DND-41 (cell line): ENCODE results near the gene C1orf116.

Source experiments
- ATAC-seq: fragments of 200-7000 bp; cut with Tn5 transposase; 3 replicates; pipeline ENCODE4 v1.9.1; 2021; ENCODE audit warnings: low read depth; ENCODE audit not compliant: insufficient read depth
- DNase-seq: peaks from one replicate; pipeline ENCODE4 v3.0.0-alpha.2; 2020
- H2AFZ ChIP-seq: 2 replicates; pipeline ENCODE4 v1.6.0; 2012; ENCODE audit warnings: low read depth, low read length
- H3K27ac ChIP-seq: 2 replicates; pipeline ENCODE4 v1.5.1; 2012; ENCODE audit warnings: low read length, inconsistent platforms
- H3K27me3 ChIP-seq: fragments of 200-600 bp; sonication (generic); 2 replicates; pipeline ENCODE4 v1.6.0; 2012; ENCODE audit warnings: low read length, mild to moderate bottlenecking, inconsistent platforms; ENCODE audit not compliant: insufficient read depth, poor library complexity
- H3K36me3 ChIP-seq: 2 replicates; pipeline ENCODE4 v1.5.1; 2012; ENCODE audit warnings: low read length, inconsistent platforms; ENCODE audit not compliant: insufficient read depth
- H3K4me1 ChIP-seq: 2 replicates; pipeline ENCODE4 v1.5.1; 2012; ENCODE audit warnings: mild to moderate bottlenecking, low read length; ENCODE audit not compliant: insufficient read depth
- H3K4me2 ChIP-seq: 2 replicates; pipeline ENCODE4 v1.6.0; 2012; ENCODE audit warnings: mild to moderate bottlenecking, moderate library complexity, low read length, inconsistent platforms; ENCODE audit not compliant: insufficient read depth
- H3K4me3 ChIP-seq, 2 experiments: fragments of 200-600 bp in 1 of 2; shearing (Covaris generic) in 1 of 2; 2 replicates each; pipeline ENCODE4 v1.5.1; 2012 to 2016; ENCODE audit warnings: inconsistent platforms in 2 of 2, low read length in 2 of 2, mild to moderate bottlenecking in 2 of 2, low read depth in 1 of 2, moderate library complexity in 1 of 2
- H3K79me2 ChIP-seq: 2 replicates; pipeline ENCODE4 v1.6.0; 2012; ENCODE audit warnings: low read length, inconsistent platforms; ENCODE audit not compliant: insufficient read depth
- H3K9ac ChIP-seq: 2 replicates; pipeline ENCODE4 v1.6.0; 2012; ENCODE audit warnings: low read depth, mild to moderate bottlenecking, inconsistent platforms, low read length, moderate library complexity
- H3K9me3 ChIP-seq: 2 replicates; pipeline ENCODE4 v1.5.1; 2012; ENCODE audit warnings: low read length, moderate library complexity, mild to moderate bottlenecking, inconsistent platforms; ENCODE audit not compliant: insufficient read depth, severe bottlenecking
- H4K20me1 ChIP-seq: 2 replicates; pipeline ENCODE4 v1.6.0; 2012; ENCODE audit warnings: low read length; ENCODE audit not compliant: insufficient read depth
- CTCF ChIP-seq: IDR thresholded peaks from 2 replicates; pipeline ENCODE4 v1.5.1; 2012; ENCODE audit warnings: borderline replicate concordance, low read length, moderate library complexity, mild to moderate bottlenecking; ENCODE audit not compliant: poor library complexity, severe bottlenecking; ENCODE audit errors: extremely low read depth
- EZH2 ChIP-seq: IDR thresholded peaks from 3 replicates; pipeline ENCODE4 v1.6.1; 2012; ENCODE audit warnings: borderline replicate concordance, low read depth, mild to moderate bottlenecking, moderate library complexity, low read length, inconsistent platforms; ENCODE audit not compliant: severe bottlenecking

Gene C1orf116

GRCh38 chr1:207036865-207037264, 4.3 kb upstream of the C1orf116 start:
- H2AFZ ChIP-seq: no peak overlapping the region
- DNase-seq (no peak), ATAC-seq (no peak)
- TF ChIP-seq EZH2 (no peak), CTCF (no peak)
- no peaks in the 10 kb centered on the region for H4K20me1 ChIP-seq
- no peak overlapping the region for H3K27ac ChIP-seq
- H3K27me3 ChIP-seq: peaks cover 33% of the 10 kb centered on the region
- H3K9me3 ChIP-seq: no peaks in the 10 kb centered on the region
- H3K4me1 ChIP-seq: no peaks in the 10 kb centered on the region
- H3K4me3 ChIP-seq: no peak overlapping the region
- H3K79me2 ChIP-seq: no peaks in the 10 kb centered on the region
- no peaks in the 10 kb centered on the region for H3K36me3 ChIP-seq
- H3K9ac ChIP-seq: no peak overlapping the region
- no peak overlapping the region for H3K4me2 ChIP-seq

GRCh38 chr1:207035877-207036551, 3.5 kb upstream of the C1orf116 start:
- peaks cover 40% of the 10 kb centered on the region for H3K27me3 ChIP-seq
- DNase-seq: no peak
- TF ChIP-seq CTCF: no peak
- no peak for TF ChIP-seq EZH2

GRCh38 chr1:207034998-207035397, 2.4 kb upstream of the C1orf116 start:
- no peaks in the 10 kb centered on the region for H3K79me2 ChIP-seq
- H3K4me2 ChIP-seq: no peak overlapping the region
- no peaks in the 10 kb centered on the region for H3K9me3 ChIP-seq
- no peak for TF ChIP-seq CTCF
- TF ChIP-seq EZH2: no peak
- H3K36me3 ChIP-seq: no peaks in the 10 kb centered on the region
- H2AFZ ChIP-seq: no peak overlapping the region
- H3K9ac ChIP-seq: no peak overlapping the region
- no peak overlapping the region for H3K4me3 ChIP-seq
- H3K4me1 ChIP-seq: no peaks in the 10 kb centered on the region
- ATAC-seq: no peak
- peaks cover 50% of the 10 kb centered on the region for H3K27me3 ChIP-seq
- H3K27ac ChIP-seq: no peak overlapping the region
- no peaks in the 10 kb centered on the region for H4K20me1 ChIP-seq
- no peak for DNase-seq

More at GRCh38 chr1:207035877-207036551, 3.5 kb upstream of the C1orf116 start:
- Histone ChIP-seq H3K79me2 (no peaks in the 10 kb centered on the region), H3K36me3 (no peaks in the 10 kb centered on the region), H4K20me1 (no peaks in the 10 kb centered on the region), H3K4me3 (no peak overlapping the region), H3K9ac (no peak overlapping the region), H3K4me1 (no peaks in the 10 kb centered on the region), H3K27ac (no peak overlapping the region), H2AFZ (no peak overlapping the region), H3K9me3 (no peaks in the 10 kb centered on the region), H3K4me2 (no peak overlapping the region)
- ATAC-seq: no peak

- ATAC-seq (no peak), DNase-seq (no peak)
- no peak overlapping the region for H3K9ac ChIP-seq
- H3K4me2 ChIP-seq: no peak overlapping the region
- no peak overlapping the region for H3K4me3 ChIP-seq
- no peaks in the 10 kb centered on the region for H3K9me3 ChIP-seq
- no peak for TF ChIP-seq CTCF
- TF ChIP-seq EZH2: no peak
- no peaks in the 10 kb centered on the region for H3K79me2 ChIP-seq
- H3K4me1 ChIP-seq: no peaks in the 10 kb centered on the region
- H3K27me3 ChIP-seq: peaks cover 51% of the 10 kb centered on the region
- no peaks in the 10 kb centered on the region for H4K20me1 ChIP-seq
- no peak overlapping the region for H3K27ac ChIP-seq
- no peak overlapping the region for H2AFZ ChIP-seq
- no peaks in the 10 kb centered on the region for H3K36me3 ChIP-seq
Measured at GRCh38 chr1:207034208-207034607, 1.7 kb upstream of the C1orf116 start.
